ENCODE data around the gene GARRE1. TPM values are rescaled to one million over a fixed set of nuclear protein-coding genes. Genes with fewer than 3 reads are reported as not detected.

The GARRE1 gene
- total RNA-seq, 2 donors from 2014 or later = 17.9 to 29.5 TPM

GRCh38 chr19:34273121-34273520 lies 18.8 kb downstream of the GARRE1 start:
- 82% methylated on average over 4 of the region's 4 CpGs for WGBS
- Histone ChIP-seq H3K4me1 (replicated peaks) (no peaks in the 10 kb centered on the region), H3K36me3 (no peaks in the 10 kb centered on the region), H3K27ac (no peak overlapping the region), H3K9me3 (no peaks in the 10 kb centered on the region), H3K4me3 (no peak overlapping the region), H3K27me3 (replicated peaks; ENCODE audit: insufficient read depth) (no peaks in the 10 kb centered on the region)
- no peak for DNase-seq (ENCODE audit: low spot score)
- TF ChIP-seq POLR2AphosphoS5 (IDR thresholded peaks at IDR 0.05) (no peak), POLR2A (IDR thresholded peaks at IDR 0.05) (no peak), CTCF (IDR thresholded peaks at IDR 0.05) (no peak)
- intact Hi-C loops (cut with DNase I) = no loop called here

- Histone ChIP-seq H3K9me3 (no peaks in the 10 kb centered on the region), H3K4me1 (replicated peaks) (no peaks in the 10 kb centered on the region), H3K36me3 (no peaks in the 10 kb centered on the region), H3K27ac (no peak overlapping the region), H3K27me3 (replicated peaks; ENCODE audit: insufficient read depth) (no peaks in the 10 kb centered on the region), H3K4me3 (no peak overlapping the region)
- TF ChIP-seq POLR2A (IDR thresholded peaks at IDR 0.05) = no peak
- TF ChIP-seq CTCF (IDR thresholded peaks at IDR 0.05) = no peak
- TF ChIP-seq POLR2AphosphoS5 (IDR thresholded peaks at IDR 0.05) = no peak
- no peak for DNase-seq (ENCODE audit: low spot score)
- WGBS = 88% methylated on average over 7 of the region's 7 CpGs
- intact Hi-C loops (cut with DNase I) = no loop called here
Measured at GRCh38 chr19:34274284-34274826, 20.0 kb downstream of the GARRE1 start.

- Histone ChIP-seq H3K36me3 (no peaks in the 10 kb centered on the region), H3K4me1 (replicated peaks) (no peaks in the 10 kb centered on the region), H3K27ac (no peak overlapping the region), H3K27me3 (replicated peaks; ENCODE audit: insufficient read depth) (no peaks in the 10 kb centered on the region), H3K9me3 (no peaks in the 10 kb centered on the region), H3K4me3 (no peak overlapping the region)
- TF ChIP-seq CTCF (IDR thresholded peaks at IDR 0.05) (no peak), POLR2A (IDR thresholded peaks at IDR 0.05) (no peak), POLR2AphosphoS5 (IDR thresholded peaks at IDR 0.05) (no peak)
- no peak for DNase-seq (ENCODE audit: low spot score)
- 55% methylated on average over 4 of the region's 4 CpGs for WGBS
- intact Hi-C loops (cut with DNase I) = no loop called here
Measured at GRCh38 chr19:34274827-34275625, 20.7 kb downstream of the GARRE1 start.

GRCh38 chr19:34275705-34276104 lies 21.4 kb downstream of the GARRE1 start:
- H3K27me3 ChIP-seq (replicated peaks; ENCODE audit: insufficient read depth) = no peaks in the 10 kb centered on the region
- no peaks in the 10 kb centered on the region for H3K4me1 ChIP-seq (replicated peaks)
- no peaks in the 10 kb centered on the region for H3K36me3 ChIP-seq
- no peak for DNase-seq (ENCODE audit: low spot score)
- WGBS = 100% methylated on average over 1 of the region's 1 CpG
- no peak overlapping the region for H3K27ac ChIP-seq
- intact Hi-C loops (cut with DNase I) = no loop called here
- no peaks in the 10 kb centered on the region for H3K9me3 ChIP-seq
- H3K4me3 ChIP-seq = no peak overlapping the region
- TF ChIP-seq CTCF (IDR thresholded peaks at IDR 0.05) (no peak), POLR2A (IDR thresholded peaks at IDR 0.05) (no peak), POLR2AphosphoS5 (IDR thresholded peaks at IDR 0.05) (no peak)

GRCh38 chr19:34276614-34277013 lies 22.3 kb downstream of the GARRE1 start:
- Histone ChIP-seq H3K27me3 (replicated peaks; ENCODE audit: insufficient read depth) (no peaks in the 10 kb centered on the region), H3K4me3 (no peak overlapping the region), H3K9me3 (no peaks in the 10 kb centered on the region), H3K4me1 (replicated peaks) (no peaks in the 10 kb centered on the region), H3K27ac (peak overlapping the region; percentile 0 to 16), H3K36me3 (no peaks in the 10 kb centered on the region)
- WGBS = 43% methylated on average over 4 of the region's 4 CpGs
- no peak for TF ChIP-seq POLR2A (IDR thresholded peaks at IDR 0.05)
- peak; percentile 26 for TF ChIP-seq POLR2AphosphoS5 (IDR thresholded peaks at IDR 0.05)
- no peak for TF ChIP-seq CTCF (IDR thresholded peaks at IDR 0.05)
- no peak for DNase-seq (ENCODE audit: low spot score)
- intact Hi-C loops (cut with DNase I) = no loop called here
